Right lobe of liver (tissue), 6 donors: ENCODE measurements around the gene GRID1. TPM values are rescaled to one million over a fixed set of nuclear protein-coding genes. Genes with fewer than 3 reads are reported as not detected.

ENCODE experiments used
- ATAC-seq, 4 donors: fragments of 200-7000 bp; cut with Tn5 transposase; one replicate each; pipeline ENCODE4 v1.9.1; 2020; ENCODE audit warnings: mild to moderate bottlenecking in 4 of 4, moderate library complexity in 4 of 4
- DNase-seq, 3 donors: peaks; one replicate each; pipeline ENCODE4 v3.0.0-alpha.2; 2020
- H3K27ac ChIP-seq, 3 donors: fragments of 200-600 bp; one replicate each; pipeline ENCODE4 v1.8.0; 2022
- H3K27me3 ChIP-seq, 2 donors: fragments of 200-600 bp; one replicate each; pipeline ENCODE4 v1.8.0; 2022
- H3K36me3 ChIP-seq, 4 donors: fragments of 200-600 bp; sonication (generic) in 1 of 4; one replicate each; pipeline versions ENCODE4 v1.5.1 to v1.8.0; 2017 to 2022; ENCODE audit warnings: control low read depth in 1 of 4
- H3K4me1 ChIP-seq, 4 donors: fragments of 200-600 bp; sonication (generic) in 1 of 4; one replicate each; pipeline versions ENCODE4 v1.5.1 to v1.8.0; 2017 to 2022; ENCODE audit warnings: control low read depth in 1 of 4
- H3K4me3 ChIP-seq, 3 donors: fragments of 200-600 bp; one replicate each; pipeline ENCODE4 v1.8.0; 2022
- H3K9me3 ChIP-seq, 4 donors: fragments of 200-600 bp; sonication (generic) in 1 of 4; one replicate each; pipeline versions ENCODE4 v1.5.1 to v1.8.0; 2017 to 2022; ENCODE audit warnings: control low read depth in 1 of 4
- CTCF ChIP-seq, 4 donors: fragments of 200-600 bp in 3 of 4; fragments of 450-650 bp in 1 of 4; IDR thresholded peaks; one replicate each; pipeline versions ENCODE4 v1.5.1 to v1.8.0; 2016 to 2022; ENCODE audit warnings: antibody characterized with exemption in 4 of 4, mild to moderate bottlenecking in 2 of 4
- POLR2A ChIP-seq: fragments of 450-650 bp; IDR thresholded peaks from one replicate; pipeline ENCODE4 v1.6.1; 2017; ENCODE audit warnings: antibody characterized with exemption, mild to moderate bottlenecking
- WGBS: methylation state at CpG from one replicate; pipeline ENCODE4 v1.1.6; 2018; ENCODE audit warnings: low coverage, low lambda C conversion rate; ENCODE audit not compliant: insufficient coverage; ENCODE audit errors: missing lambda C conversion rate; 5-methylcytosine and 5-hydroxymethylcytosine counted together
- intact Hi-C, 2 donors: fragments of 100-400 bp; cut with DNase I; formaldehyde crosslinking; loops; one replicate each; pipeline versions ENCODE4 v1.11.2 to v1.14.1; 2022
- total RNA-seq, 6 experiments: library from RNA; depleted of rRNA in 2 of 6; stranded (reverse); fragments of >200 nt in 2 of 6; fragmentation: NEBNext Ultra II Directional in 3 of 6; extraction: Animal tissue kit (Norgen Biotek cat#: 25700) in 3 of 6; gene quantifications; one replicate each; pipeline versions ENCODE4 v1.1.0 to v1.2.4, GENCODE V29; 2016 to 2023
- donor health status: DM: no; HTN: yes; CAD: no.
- donor health status: DM: no; HTN: no; CAD: no.
- donor health status: DM: no; HTN: no; CAD: no.
- donor health status: DM: no; HTN: yes; CAD: no.
- donor health status: DM: no; HTN: yes; CAD: no.

The GRID1 gene
- total RNA-seq, 6 experiments from 2014 or later = 0.05 to 1.9 (median 0.81) TPM

DNA sequence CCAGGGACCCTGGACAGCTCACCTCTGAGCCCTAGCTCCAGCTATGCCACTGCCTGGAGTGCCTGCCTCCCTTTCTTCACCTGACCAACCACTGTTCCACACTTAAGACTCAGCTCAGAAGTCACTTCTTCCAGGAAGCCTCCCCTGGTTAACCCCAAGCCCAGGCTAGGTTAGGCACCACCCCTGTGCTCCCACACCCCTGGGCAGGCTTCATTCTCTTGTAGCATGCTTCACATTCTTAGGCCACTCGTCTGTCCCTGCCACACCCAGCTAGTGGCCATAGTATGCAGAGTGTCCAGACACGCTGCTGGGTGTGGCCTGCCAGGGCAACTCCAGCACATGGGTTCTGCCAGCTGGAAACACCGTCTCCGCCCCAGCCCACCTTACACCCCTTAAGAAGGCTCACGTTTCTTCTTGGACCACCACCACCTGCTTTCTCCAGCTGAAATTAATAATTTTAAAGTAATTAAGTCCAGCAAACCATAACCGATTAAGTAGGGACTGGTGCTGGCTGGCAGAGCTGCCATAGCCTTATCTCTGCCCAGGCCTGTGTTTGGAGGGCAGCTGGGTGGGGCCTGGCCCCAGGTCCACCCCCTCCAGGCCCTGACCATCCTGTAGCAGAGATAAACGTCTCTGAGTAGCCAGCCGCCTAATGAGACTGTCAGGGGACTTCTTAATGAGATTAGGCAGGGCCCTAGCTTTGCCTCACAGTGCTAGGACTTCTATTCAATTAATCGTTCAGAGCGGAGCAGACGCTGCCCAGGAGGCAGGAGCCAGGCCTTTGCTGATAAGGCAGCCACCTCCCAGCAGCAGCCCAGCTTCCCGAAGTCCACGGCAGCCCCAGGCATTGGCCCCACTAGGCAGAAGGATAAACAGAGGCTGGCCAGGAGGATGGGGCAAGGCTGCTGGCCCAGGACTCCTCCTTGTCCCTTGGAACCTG, 20.5 kb downstream of the GRID1 start:
- Histone ChIP-seq H3K4me3 (no peak overlapping the region), H3K27ac (no peak overlapping the region), H3K27me3 (no peaks in the 10 kb centered on the region), H3K4me1 (no peaks in the 10 kb centered on the region), H3K9me3 (no peaks in the 10 kb centered on the region), H3K36me3 (no peaks in the 10 kb centered on the region)
- DNase-seq (peak in 1 of 3 donors; percentile 47), ATAC-seq (no peak)
- WGBS = 64% methylated on average over 10 of the region's 13 CpGs
- intact Hi-C loops = no loop called here
- TF ChIP-seq CTCF (IDR thresholded peaks at IDR 0.05) (no peak), POLR2A (no peak)

DNA sequence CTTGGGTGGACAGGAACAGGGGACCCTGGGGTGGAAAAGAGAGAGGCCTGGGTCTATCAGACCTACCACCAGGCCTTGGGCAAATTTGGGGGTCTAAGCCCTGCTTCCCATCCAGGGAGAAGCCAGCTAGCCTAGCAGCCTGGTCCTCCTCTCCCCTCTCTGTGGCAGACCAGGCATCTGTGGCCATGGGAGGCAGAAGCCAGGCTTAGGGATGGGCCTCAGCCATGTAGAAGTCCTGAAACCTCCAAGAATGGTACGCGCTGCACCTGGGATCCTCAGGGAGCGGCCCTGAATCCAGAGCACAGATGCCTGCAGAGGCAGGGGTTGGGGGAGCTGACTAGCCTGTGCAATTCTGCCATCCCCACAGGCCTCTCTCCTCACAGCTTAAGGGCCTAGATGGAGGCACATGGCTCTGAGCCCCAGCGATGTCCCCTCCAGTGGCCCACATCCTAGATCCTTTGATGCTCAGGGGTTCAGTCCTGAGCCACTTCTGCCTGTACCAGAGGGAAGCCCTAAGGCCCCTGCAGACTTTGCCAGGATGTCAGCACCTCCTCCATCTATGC, 21.2 kb downstream of the GRID1 start:
- no peaks in the 10 kb centered on the region for H3K36me3 ChIP-seq
- H3K4me1 ChIP-seq = no peaks in the 10 kb centered on the region
- DNase-seq (peak in 2 of 3 donors; percentile 18 to 22), ATAC-seq (no peak)
- no peaks in the 10 kb centered on the region for H3K27me3 ChIP-seq
- no peak overlapping the region for H3K27ac ChIP-seq
- TF ChIP-seq POLR2A = no peak
- no peak for TF ChIP-seq CTCF (IDR thresholded peaks at IDR 0.05)
- H3K9me3 ChIP-seq = no peaks in the 10 kb centered on the region
- intact Hi-C loops = no loop called here
- no peak overlapping the region for H3K4me3 ChIP-seq
- WGBS = no CpG with 5 or more reads among the region's 4 CpGs

DNA sequence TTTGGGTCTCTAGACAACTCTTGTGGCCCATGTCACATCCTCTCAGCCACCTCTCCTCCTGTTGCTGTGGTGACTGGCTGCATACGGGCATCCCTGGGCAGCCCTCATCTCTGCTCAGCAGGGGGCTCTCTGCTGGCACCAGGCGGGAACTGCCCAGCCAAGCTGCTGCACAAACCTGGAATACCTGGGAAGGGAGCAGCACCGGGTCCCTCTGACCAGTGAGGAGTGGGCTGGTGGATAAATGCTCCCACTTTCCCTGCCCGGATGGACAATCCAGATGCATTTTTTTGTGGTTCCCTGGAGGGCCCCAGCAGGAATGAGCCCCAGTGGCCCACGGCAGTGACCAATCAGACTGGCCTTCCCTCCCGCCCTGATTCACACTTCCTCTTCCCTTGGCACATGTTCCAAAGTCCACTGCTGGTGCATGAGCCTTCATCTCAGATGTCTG, 21.9 kb downstream of the GRID1 start:
- Histone ChIP-seq H3K36me3 (no peaks in the 10 kb centered on the region), H3K9me3 (no peaks in the 10 kb centered on the region), H3K27me3 (no peaks in the 10 kb centered on the region), H3K4me1 (no peaks in the 10 kb centered on the region), H3K4me3 (no peak overlapping the region), H3K27ac (no peak overlapping the region)
- intact Hi-C loops = no loop called here
- no CpG with 5 or more reads among the region's 6 CpGs for WGBS
- DNase-seq = peak in 2 of 3 donors; percentile 32 to 37
- peak in 2 of 4 donors; percentile 28 to 31 for ATAC-seq
- TF ChIP-seq POLR2A (no peak), CTCF (IDR thresholded peaks at IDR 0.05) (no peak)

- H3K27ac ChIP-seq = no peak overlapping the region
- intact Hi-C loops = no loop called here
- no peaks in the 10 kb centered on the region for H3K4me1 ChIP-seq
- no peak for TF ChIP-seq CTCF (IDR thresholded peaks at IDR 0.05)
- no peak for TF ChIP-seq POLR2A
- WGBS = 72% methylated on average over 2 of the region's 3 CpGs
- no peaks in the 10 kb centered on the region for H3K9me3 ChIP-seq
- H3K27me3 ChIP-seq = no peaks in the 10 kb centered on the region
- ATAC-seq = no peak
- H3K4me3 ChIP-seq = no peak overlapping the region
- H3K36me3 ChIP-seq = no peaks in the 10 kb centered on the region
- peak; percentile 6 to 36 (median 23) for DNase-seq
These were observed 22.3 kb downstream of the GRID1 start for GRCh38 chr10:86344281-86344680.
